Ovary (tissue), 9 donors: Measurements from ENCODE around the gene PARN. TPM values are rescaled to one million over a fixed set of nuclear protein-coding genes. Genes with fewer than 3 reads are reported as not detected.
A peak's percentile ranks its signal among the peaks of the same experiment; 100 is the strongest.

Experiments used
- DNase-seq, 5 donors: peaks; one replicate each; pipeline ENCODE4 v3.0.0-alpha.2; 2019 to 2020
- H3K27ac ChIP-seq, 2 donors: fragments of 200-600 bp; one replicate each; pipeline versions ENCODE4 v1.5.1 to v1.8.0; 2019 to 2022
- H3K27me3 ChIP-seq: fragments of 200-600 bp; one replicate; pipeline ENCODE4 v1.8.0; 2022
- H3K36me3 ChIP-seq: fragments of 200-600 bp; sonication (generic); one replicate; pipeline ENCODE4 v1.5.1; 2019
- H3K4me1 ChIP-seq: one replicate; pipeline ENCODE4 v1.8.1; 2013; ENCODE audit warnings: mild to moderate bottlenecking, moderate library complexity; ENCODE audit not compliant: insufficient read depth
- H3K4me3 ChIP-seq: fragments of 200-600 bp; sonication (generic); one replicate; pipeline ENCODE4 v1.5.1; 2017
- H3K9me3 ChIP-seq, 2 donors: fragments of 200-600 bp in 1 of 2; sonication (generic) in 1 of 2; one replicate each; pipeline versions ENCODE4 v1.5.1 to v1.8.1; 2013 to 2019; ENCODE audit warnings: mild to moderate bottlenecking in 1 of 2, moderate library complexity in 1 of 2
- CTCF ChIP-seq, 3 donors: fragments of 450-650 bp in 2 of 3; fragments of 200-600 bp in 1 of 3; IDR thresholded peaks; one replicate each; pipeline versions ENCODE4 v1.5.1 to v1.8.0; 2016 to 2022; ENCODE audit warnings: antibody characterized with exemption in 3 of 3, mild to moderate bottlenecking in 1 of 3
- EP300 ChIP-seq: sonication (generic); formaldehyde crosslinking; IDR thresholded peaks from one replicate; pipeline ENCODE4 v1.6.1; 2017; ENCODE audit warnings: antibody characterized with exemption
- POLR2A ChIP-seq: fragments of 450-650 bp; IDR thresholded peaks from one replicate; pipeline ENCODE4 v1.6.1; 2017; ENCODE audit warnings: antibody characterized with exemption, mild to moderate bottlenecking, moderate library complexity
- WGBS, 3 donors: extraction: QIAGEN DNeasy Blood & Tissue Kit in 1 of 3; methylation state at CpG; one replicate each; pipeline versions ENCODE4 v1.1.5 to v1.1.7; 2013 to 2017; 5-methylcytosine and 5-hydroxymethylcytosine counted together
- intact Hi-C, 4 donors: fragments of 100-400 bp; cut with DNase I; formaldehyde crosslinking; loops; one replicate each; pipeline versions ENCODE4 v1.11.0 to v1.15.1; 2022 to 2023
- polyA plus RNA-seq, 2 donors: library from polyadenylated mRNA; stranded (reverse); fragments of 200-250 nt in 1 of 2; fragments of 350-450 nt in 1 of 2; fragmentation: Illumina TruSeq in 1 of 2; extraction: RNeasy Lipid Tissue Mini Kit (QIAGEN cat#74804) in 1 of 2; gene quantifications; one replicate each; pipeline ENCODE4 v1.2.3, GENCODE V29; 2013 to 2014
- total RNA-seq, 7 donors: library from RNA; depleted of rRNA in 2 of 7; stranded (reverse); fragments of >200 nt in 2 of 7; fragmentation: NEBNext Ultra II Directional in 3 of 7; extraction: Animal tissue kit (Norgen Biotek cat#: 25700) in 3 of 7; gene quantifications; one replicate each; pipeline versions ENCODE4 v1.1.0 to v1.2.4, GENCODE V29; 2016 to 2023
- donor health status: DM: no; HTN: no; CAD: no; lungs with moderate emphysema.
- donor health status: DM: no; HTN: no; CAD: no.
- donor health status: Bipolar disorder and iron deficiency.
- donor health status: DM: yes; HTN: yes; CAD: no.
- donor health status: DM: no; HTN: no; CAD: no.
- donor health status: DM: yes; HTN: yes; CAD: no.

Gene PARN
- total and polyA plus RNA-seq, 9 donors, result 19.5 to 42.0 (median 29.0) TPM

GRCh38 chr16:14487579-14487978, 142.5 kb downstream of the PARN start:
- Histone ChIP-seq H3K4me3 (no peak overlapping the region), H3K27me3 (no peaks in the 10 kb centered on the region), H3K36me3 (no peaks in the 10 kb centered on the region), H3K27ac (no peak overlapping the region), H3K9me3 (no peaks in the 10 kb centered on the region), H3K4me1 (peaks cover 4% of the 10 kb centered on the region)
- DNase-seq, result no peak
- 23 to 42% (median 32%) methylated on average over 3 of the region's 3 CpGs for WGBS, 3 donors
- intact Hi-C loops, result no loop called here
- no peak for TF ChIP-seq CTCF (IDR thresholded peaks at IDR 0.05)
- no peak for TF ChIP-seq EP300
- TF ChIP-seq POLR2A, result no peak

- Histone ChIP-seq H3K9me3 (no peaks in the 10 kb centered on the region), H3K4me3 (peak overlapping the region; percentile 11), H3K4me1 (peaks cover 4% of the 10 kb centered on the region), H3K36me3 (no peaks in the 10 kb centered on the region), H3K27me3 (no peaks in the 10 kb centered on the region), H3K27ac (peak overlapping the region in 1 of 2 donors; percentile 17)
- intact Hi-C loops, result no loop called here
- peak; percentile 83 to 92 (median 90) for DNase-seq
- TF ChIP-seq CTCF (IDR thresholded peaks at IDR 0.05), result peak in 1 of 3 donors; percentile 18
- TF ChIP-seq EP300, result no peak
- no peak for TF ChIP-seq POLR2A
- WGBS, 3 donors, result 2 to 4% (median 2%) methylated on average over 20 of the region's 20 CpGs
These were observed 143.3 kb downstream of the PARN start for GRCh38 chr16:14486520-14487303.

- no peak for DNase-seq
- Histone ChIP-seq H3K27ac (peak overlapping the region in 1 of 2 donors; percentile 17), H3K4me3 (no peak overlapping the region), H3K36me3 (no peaks in the 10 kb centered on the region), H3K27me3 (no peaks in the 10 kb centered on the region), H3K9me3 (no peaks in the 10 kb centered on the region), H3K4me1 (peaks cover 4% of the 10 kb centered on the region)
- intact Hi-C loops, result no loop called here
- 82 to 83% (median 83%) methylated on average over 16 of the region's 16 CpGs for WGBS, 3 donors
- TF ChIP-seq EP300, result no peak
- no peak for TF ChIP-seq CTCF (IDR thresholded peaks at IDR 0.05)
- no peak for TF ChIP-seq POLR2A
These were observed 144.1 kb downstream of the PARN start for GRCh38 chr16:14485811-14486519.

GRCh38 chr16:14485121-14485551, 144.9 kb downstream of the PARN start:
- intact Hi-C loops, result no loop called here
- H3K27me3 ChIP-seq, result no peaks in the 10 kb centered on the region
- no peak overlapping the region for H3K4me3 ChIP-seq
- no peak for DNase-seq
- no peak for TF ChIP-seq POLR2A
- no peak for TF ChIP-seq CTCF (IDR thresholded peaks at IDR 0.05)
- TF ChIP-seq EP300, result no peak
- 54 to 63% (median 60%) methylated on average over 2 of the region's 2 CpGs for WGBS, 3 donors
- H3K9me3 ChIP-seq, result no peaks in the 10 kb centered on the region
- H3K4me1 ChIP-seq, result peaks cover 2% of the 10 kb centered on the region
- peak overlapping the region in 1 of 2 donors; percentile 31 for H3K27ac ChIP-seq
- no peaks in the 10 kb centered on the region for H3K36me3 ChIP-seq
